ENCODE results near the gene CRY1. TPM values are rescaled to one million over a fixed set of nuclear protein-coding genes. Genes with fewer than 3 reads are reported as not detected.

The CRY1 gene
- total RNA-seq, 1 experiment from 2014 or later, result 23.1 TPM

DNA sequence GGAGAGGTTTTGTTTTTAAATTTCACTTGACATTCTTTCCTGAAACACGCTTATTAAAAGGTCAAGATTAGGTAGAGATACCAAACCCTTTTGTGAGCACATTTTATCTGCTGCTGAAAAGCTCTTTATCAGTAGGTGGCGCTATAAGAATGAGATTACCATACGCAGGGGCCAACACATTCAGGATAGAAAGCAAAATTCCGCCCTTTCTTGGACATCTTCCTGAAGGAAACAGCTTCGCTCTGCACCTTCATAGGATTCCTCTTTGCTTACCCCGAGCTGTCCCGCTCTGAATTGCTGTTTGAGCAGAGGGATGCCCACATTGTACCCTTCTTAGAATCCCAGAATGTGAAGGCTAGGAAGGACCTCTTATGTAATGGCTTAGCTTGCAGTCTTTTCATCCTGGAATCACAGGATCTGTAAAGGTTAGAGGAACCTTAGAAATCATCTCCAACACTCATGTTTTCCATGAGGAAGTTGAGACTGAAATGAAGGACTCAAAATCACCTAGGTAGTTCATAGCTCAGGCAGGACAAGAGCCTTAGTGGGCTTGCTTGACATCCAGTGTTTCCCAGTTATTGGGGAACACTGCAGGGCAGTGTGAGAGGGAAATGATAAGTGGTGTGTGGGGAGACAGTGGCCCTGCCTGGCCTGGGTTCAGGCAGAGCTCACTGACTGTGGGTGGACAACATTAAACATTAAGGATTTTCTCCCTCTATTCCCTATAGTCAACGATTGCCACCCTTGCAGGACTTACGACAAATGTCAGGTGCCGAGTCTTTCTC is 38.7 kb upstream of the CRY1 start:
- Mint-ChIP-seq H3K27ac (no peak overlapping the region), H3K4me1 (peaks cover 34% of the 10 kb centered on the region), H3K4me3 (no peak overlapping the region), H3K36me3 (peaks cover 6% of the 10 kb centered on the region; the same call in 1 of the 2 replicates), H3K27me3 (ENCODE audit: low read depth) (peaks cover 6% of the 10 kb centered on the region; the same call in 1 of the 2 replicates), H3K9me3 (peaks cover 10% of the 10 kb centered on the region)
- DNase-seq (ENCODE audit: low spot score) (no peak), ATAC-seq (peak; percentile 52)
- TF ChIP-seq, protein P1, sequence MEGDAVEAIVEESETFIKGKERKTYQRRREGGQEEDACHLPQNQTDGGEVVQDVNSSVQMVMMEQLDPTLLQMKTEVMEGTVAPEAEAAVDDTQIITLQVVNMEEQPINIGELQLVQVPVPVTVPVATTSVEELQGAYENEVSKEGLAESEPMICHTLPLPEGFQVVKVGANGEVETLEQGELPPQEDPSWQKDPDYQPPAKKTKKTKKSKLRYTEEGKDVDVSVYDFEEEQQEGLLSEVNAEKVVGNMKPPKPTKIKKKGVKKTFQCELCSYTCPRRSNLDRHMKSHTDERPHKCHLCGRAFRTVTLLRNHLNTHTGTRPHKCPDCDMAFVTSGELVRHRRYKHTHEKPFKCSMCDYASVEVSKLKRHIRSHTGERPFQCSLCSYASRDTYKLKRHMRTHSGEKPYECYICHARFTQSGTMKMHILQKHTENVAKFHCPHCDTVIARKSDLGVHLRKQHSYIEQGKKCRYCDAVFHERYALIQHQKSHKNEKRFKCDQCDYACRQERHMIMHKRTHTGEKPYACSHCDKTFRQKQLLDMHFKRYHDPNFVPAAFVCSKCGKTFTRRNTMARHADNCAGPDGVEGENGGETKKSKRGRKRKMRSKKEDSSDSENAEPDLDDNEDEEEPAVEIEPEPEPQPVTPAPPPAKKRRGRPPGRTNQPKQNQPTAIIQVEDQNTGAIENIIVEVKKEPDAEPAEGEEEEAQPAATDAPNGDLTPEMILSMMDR (IDR thresholded peaks at IDR 0.05), result peak; percentile 37; the same call in 1 of the 2 replicates
- TF ChIP-seq CREB1 (CRISPR knock-in tag; IDR thresholded peaks at IDR 0.05), result no peak
- POLR2A ChIA-PET, result no interaction called here
- CTCF ChIA-PET, result interaction anchor here (0.6 to 6.0 kb wide), 63 partner anchors 10 to 544 kb away, joined by 3 to 70 read pairs (median 4); partner anchors contain the start of gene CRY1

GRCh38 chr12:107130830-107131611 is 37.7 kb upstream of the CRY1 start:
- TF ChIP-seq ERG (CRISPR knock-in tag; IDR thresholded peaks at IDR 0.05), result no peak
- DNase-seq (ENCODE audit: low spot score) (no peak), ATAC-seq (no peak)
- POLR2A ChIA-PET, result no interaction called here
- Mint-ChIP-seq H3K27ac (no peak overlapping the region), H3K4me1 (peaks cover 44% of the 10 kb centered on the region), H3K4me3 (no peak overlapping the region), H3K36me3 (no peaks in the 10 kb centered on the region), H3K9me3 (0 out of 2 replicates have a peak, but pooled peaks cover 4% of the 10 kb centered on the region), H3K27me3 (ENCODE audit: low read depth) (peaks cover 6% of the 10 kb centered on the region; the same call in 1 of the 2 replicates)
- CTCF ChIA-PET, result interaction anchor here (0.6 to 6.0 kb wide), 53 partner anchors 9 to 545 kb away, joined by 3 to 70 read pairs (median 4); partner anchors contain the start of gene CRY1

DNA sequence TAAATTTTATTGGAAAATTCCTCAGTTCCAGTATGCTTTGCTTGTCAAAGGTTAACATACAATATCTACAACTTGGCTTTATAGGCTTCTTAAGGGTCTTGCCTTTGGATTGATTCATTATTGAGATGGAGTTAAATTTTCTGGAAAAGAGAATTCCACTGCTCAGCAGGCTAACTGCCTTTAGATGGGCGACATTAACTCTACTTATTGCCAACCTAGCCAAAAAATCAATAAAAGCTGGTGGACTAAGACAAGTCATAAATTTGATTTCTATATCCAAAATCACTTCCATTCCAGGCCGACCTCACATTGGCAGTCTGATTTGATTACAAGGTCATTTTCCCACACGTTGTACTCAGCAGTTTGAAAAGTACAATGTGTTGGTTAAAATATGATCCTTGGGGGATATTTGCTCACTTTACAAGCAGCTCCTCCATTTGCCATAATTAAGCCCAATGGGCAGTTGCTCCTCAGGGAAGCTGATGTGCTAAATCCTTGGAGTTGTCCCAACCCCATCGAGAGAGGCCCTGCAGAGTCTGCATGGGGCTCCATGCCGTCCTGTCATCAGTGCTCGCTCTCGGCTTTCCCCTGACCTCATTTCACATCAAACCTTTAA is 36.1 kb upstream of the CRY1 start:
- CTCF ChIA-PET, result interaction anchor here (0.9 kb wide), 1 partner anchor 547 kb away, joined by 3 read pairs; no protein-coding TSS in a partner anchor
- Mint-ChIP-seq H3K36me3 (no peaks in the 10 kb centered on the region), H3K4me3 (no peak overlapping the region), H3K4me1 (peaks cover 33% of the 10 kb centered on the region), H3K27ac (no peak overlapping the region), H3K27me3 (ENCODE audit: low read depth) (peaks cover 6% of the 10 kb centered on the region; the same call in 1 of the 2 replicates), H3K9me3 (no peaks in the 10 kb centered on the region)
- ATAC-seq (no peak), DNase-seq (ENCODE audit: low spot score) (no peak)
- POLR2A ChIA-PET, result no interaction called here
- TF ChIP-seq CREM (CRISPR knock-in tag; IDR thresholded peaks at IDR 0.05), result no peak
- no peak for TF ChIP-seq AR (CRISPR knock-in tag; IDR thresholded peaks at IDR 0.05)
- TF ChIP-seq SOX15 (CRISPR knock-in tag; IDR thresholded peaks at IDR 0.05), result no peak
- TF ChIP-seq ZNF281 (CRISPR knock-in tag; IDR thresholded peaks at IDR 0.05), result no peak
- no peak for TF ChIP-seq ATF3 (CRISPR knock-in tag; conservative IDR thresholded peaks at IDR 0.05)
- TF ChIP-seq ZNF317 (CRISPR knock-in tag; IDR thresholded peaks at IDR 0.05; ENCODE audit: borderline replicate concordance, low read depth), result no peak
- TF ChIP-seq NFYB (CRISPR knock-in tag; conservative IDR thresholded peaks at IDR 0.05; ENCODE audit: low read depth), result no peak
- TF ChIP-seq SMAD3 (CRISPR knock-in tag; IDR thresholded peaks at IDR 0.05; ENCODE audit: borderline replicate concordance), result no peak

All from WTC11 (cell line).